Uterus (tissue), 4 donors: ENCODE data around the gene VWA1. TPM values are rescaled to one million over a fixed set of nuclear protein-coding genes. Genes with fewer than 3 reads are reported as not detected.
"Not testable (repeated sequence)": the region's sequence is repeated elsewhere in the genome, so short reads cannot be mapped to it uniquely, and the experiment has no call there.

Source experiments
- DNase-seq, 2 donors: peaks; one replicate each; pipeline ENCODE4 v3.0.0-alpha.2; 2019 to 2020
- H3K27ac ChIP-seq, 2 donors: fragments of 200-600 bp; sonication (generic); 1 replicate in 1 of 2; 2 replicates in 1 of 2; pipeline ENCODE4 v1.5.1; 2016 to 2018
- H3K27me3 ChIP-seq, 2 donors: fragments of 200-600 bp; sonication (generic); one replicate each; pipeline ENCODE4 v1.5.1; 2018 to 2019; ENCODE audit warnings: control low read depth in 1 of 2
- H3K36me3 ChIP-seq, 2 donors: fragments of 200-600 bp; sonication (generic); one replicate each; pipeline ENCODE4 v1.5.1; 2019; ENCODE audit warnings: control low read depth in 1 of 2
- H3K4me1 ChIP-seq, 2 donors: fragments of 200-600 bp; sonication (generic); one replicate each; pipeline ENCODE4 v1.5.1; 2018 to 2019; ENCODE audit warnings: control low read depth in 1 of 2
- H3K4me3 ChIP-seq, 2 donors: fragments of 200-600 bp; sonication (generic); 1 replicate in 1 of 2; 2 replicates in 1 of 2; pipeline ENCODE4 v1.5.1; 2018 to 2019; ENCODE audit warnings: mild to moderate bottlenecking in 1 of 2
- H3K9me3 ChIP-seq, 2 donors: fragments of 200-600 bp; sonication (generic); one replicate each; pipeline ENCODE4 v1.5.1; 2019; ENCODE audit warnings: control low read depth in 1 of 2
- CTCF ChIP-seq, 4 experiments: fragments of 200-600 bp in 2 of 4; fragments of 450-650 bp in 2 of 4; sonication (generic) in 2 of 4; IDR thresholded peaks; one replicate each; pipeline ENCODE4 v1.5.1; 2016 to 2019; ENCODE audit warnings: antibody characterized with exemption in 4 of 4, mild to moderate bottlenecking in 2 of 4, moderate library complexity in 1 of 4
- POLR2A ChIP-seq, 2 donors: fragments of 450-650 bp; IDR thresholded peaks; one replicate each; pipeline ENCODE4 v1.6.1; 2016; ENCODE audit warnings: antibody characterized with exemption in 2 of 2, mild to moderate bottlenecking in 1 of 2, moderate library complexity in 1 of 2
- intact Hi-C: fragments of 100-400 bp; cut with DNase I; formaldehyde crosslinking; loops from one replicate; pipeline ENCODE4 v1.15.1; 2023; ENCODE audit warnings: low total_unique reads
- total RNA-seq, 4 donors: library from RNA; depleted of rRNA in 3 of 4; stranded (reverse); fragments of >200 nt in 3 of 4; gene quantifications; one replicate each; pipeline versions ENCODE4 v1.1.0 to v1.2.4, GENCODE V29; 2014 to 2023
- donor health status: DM: yes; HTN: yes; CAD: no.

VWA1 gene
- total RNA-seq, 4 donors from 2014 or later: 15.6 to 67.1 (median 47.1) TPM

- no peak overlapping the region for H3K27ac ChIP-seq
Observed at GRCh38 chr1:1460540-1461130, 25.1 kb downstream of the VWA1 start.

DNA sequence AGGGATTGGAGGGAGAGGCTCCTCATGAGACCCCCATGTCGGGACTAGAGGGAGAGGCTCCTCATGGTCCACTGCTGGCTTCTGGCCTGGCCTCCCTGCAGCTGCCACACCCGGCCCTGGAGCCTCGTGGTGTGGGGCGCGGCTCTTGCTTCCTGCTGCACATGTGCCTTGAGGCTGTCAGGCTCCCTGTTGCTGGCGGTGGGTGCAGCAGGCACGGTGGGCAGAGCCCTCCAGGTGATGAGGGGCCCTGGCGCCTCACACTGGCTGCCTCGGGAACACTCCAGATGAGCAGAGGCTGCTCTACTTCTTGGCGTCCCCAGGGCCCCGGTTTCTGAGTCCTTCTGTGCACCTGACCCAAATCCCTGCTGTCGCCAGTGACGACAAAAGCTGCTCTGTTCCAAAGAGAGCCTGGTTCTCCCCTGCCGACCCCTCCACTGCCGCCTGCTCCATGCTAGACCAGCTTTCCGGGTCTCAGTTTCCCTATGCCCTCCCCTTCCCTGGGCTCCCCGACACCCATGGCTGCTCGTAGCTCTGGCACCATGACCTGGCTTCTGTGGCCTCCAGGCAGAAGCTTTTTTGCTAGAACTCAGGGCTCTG lies 26.3 kb downstream of the VWA1 start:
- Histone ChIP-seq H3K9me3 (no peaks in the 10 kb centered on the region), H3K36me3 (no peaks in the 10 kb centered on the region), H3K4me3 (no peak overlapping the region), H3K4me1 (no peaks in the 10 kb centered on the region), H3K27me3 (no peaks in the 10 kb centered on the region), H3K27ac (no peak overlapping the region)
- DNase-seq: no peak
- intact Hi-C loops: no loop called here
- TF ChIP-seq POLR2A (IDR thresholded peaks at IDR 0.05) (no peak), CTCF (IDR thresholded peaks at IDR 0.05) (no peak)

More at GRCh38 chr1:1460540-1461130, 25.1 kb downstream of the VWA1 start:
- Histone ChIP-seq H3K36me3 (no peaks in the 10 kb centered on the region), H3K4me1 (no peaks in the 10 kb centered on the region), H3K4me3 (no peak overlapping the region), H3K9me3 (no peaks in the 10 kb centered on the region), H3K27me3 (no peaks in the 10 kb centered on the region)
- DNase-seq: no peak
- TF ChIP-seq POLR2A (IDR thresholded peaks at IDR 0.05) (no peak), CTCF (IDR thresholded peaks at IDR 0.05) (no peak)
- intact Hi-C loops: no loop called here

DNA sequence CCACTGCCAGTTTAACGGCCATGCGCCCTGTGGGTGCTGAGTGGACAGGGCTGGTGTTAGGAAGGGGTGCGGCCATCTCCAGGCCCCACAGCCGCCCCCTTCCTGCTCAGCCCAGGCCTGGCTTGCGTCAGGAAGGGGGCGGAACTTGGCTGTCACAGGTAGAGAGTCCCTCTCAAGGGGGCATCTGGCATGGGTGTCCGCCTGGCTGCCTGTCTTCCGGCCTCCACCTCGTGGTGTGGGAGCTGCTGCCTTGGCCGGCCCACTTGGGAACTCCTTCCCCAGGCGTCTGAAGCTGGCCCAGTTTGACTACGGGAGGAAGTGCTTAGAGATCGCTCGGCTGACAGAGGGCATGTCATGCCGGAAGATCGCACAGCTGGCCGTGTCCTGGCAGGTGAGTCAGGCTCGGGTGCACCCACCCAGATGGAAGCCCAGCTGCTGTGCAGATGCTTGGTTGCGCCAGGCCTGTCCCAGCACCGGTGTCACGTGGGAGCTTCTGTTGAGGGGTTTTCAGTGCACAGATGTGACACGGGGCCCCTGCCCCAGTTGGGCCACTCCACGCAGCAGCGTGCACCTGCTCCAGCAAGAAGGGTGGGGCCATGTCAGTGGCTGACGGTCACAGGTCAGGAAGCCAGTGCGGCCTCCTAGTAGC lies 27.0 kb downstream of the VWA1 start:
- intact Hi-C loops: no loop called here
- no peak overlapping the region for H3K27ac ChIP-seq
- no peaks in the 10 kb centered on the region for H3K36me3 ChIP-seq
- H3K27me3 ChIP-seq: no peaks in the 10 kb centered on the region
- TF ChIP-seq CTCF (IDR thresholded peaks at IDR 0.05): no peak
- no peak for TF ChIP-seq POLR2A (IDR thresholded peaks at IDR 0.05)
- no peaks in the 10 kb centered on the region for H3K9me3 ChIP-seq
- DNase-seq: no peak
- H3K4me3 ChIP-seq: peak overlapping the region in 1 of 2 donors; percentile 6
- no peaks in the 10 kb centered on the region for H3K4me1 ChIP-seq

- H3K27me3 ChIP-seq: no peaks in the 10 kb centered on the region
- no peak overlapping the region for H3K4me3 ChIP-seq
- intact Hi-C loops: no loop called here
- no peaks in the 10 kb centered on the region for H3K36me3 ChIP-seq
- no peaks in the 10 kb centered on the region for H3K9me3 ChIP-seq
- no peaks in the 10 kb centered on the region for H3K4me1 ChIP-seq
- no peak for DNase-seq
- no peak for TF ChIP-seq POLR2A (IDR thresholded peaks at IDR 0.05)
- no peak for TF ChIP-seq CTCF (IDR thresholded peaks at IDR 0.05)
- no peak overlapping the region for H3K27ac ChIP-seq
Observed at GRCh38 chr1:1463312-1463711, 27.8 kb downstream of the VWA1 start.

DNA sequence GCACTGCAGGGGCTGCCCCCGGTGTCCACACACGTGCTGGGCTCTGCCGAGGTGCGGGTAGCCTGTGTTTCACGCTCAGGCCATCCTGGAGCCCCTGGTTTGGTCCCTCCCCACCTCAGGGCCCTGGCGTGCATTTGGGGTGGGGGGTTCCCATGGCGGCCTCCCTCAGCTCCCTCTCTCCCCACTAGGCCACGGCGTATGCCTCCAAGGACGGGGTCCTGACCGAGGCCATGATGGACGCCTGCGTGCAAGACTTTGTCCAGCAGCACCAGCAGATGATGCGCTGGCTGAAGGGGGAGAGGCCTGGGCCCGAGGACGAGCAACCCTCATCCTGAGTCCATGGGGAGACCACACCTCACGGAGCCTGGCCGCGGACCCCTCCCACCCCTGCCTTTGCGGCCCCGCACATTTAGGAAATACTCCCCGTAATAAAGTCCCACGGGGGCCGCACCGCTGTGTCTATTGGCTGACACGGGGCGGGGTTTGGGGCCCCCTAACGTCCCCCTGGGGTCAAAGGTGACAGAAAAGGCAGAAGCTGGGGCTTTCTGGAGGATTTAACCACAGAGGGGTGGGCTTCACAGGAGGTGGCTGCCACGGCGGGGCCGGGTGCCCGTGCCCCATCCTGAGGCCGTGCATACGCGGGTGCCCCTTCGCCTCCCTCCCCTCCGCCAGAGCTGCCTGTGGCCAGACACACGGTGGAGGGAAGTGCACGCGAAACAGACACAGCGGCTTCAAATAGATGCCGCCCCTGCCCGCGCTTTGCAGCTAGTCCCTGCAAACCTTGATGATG lies 32.9 kb downstream of the VWA1 start:
- DNase-seq, H3K36me3 ChIP-seq: not testable (repeated sequence)

More for the DNA sequence above, 32.9 kb downstream of the VWA1 start:
- intact Hi-C loops, H3K4me3 ChIP-seq, H3K9me3 ChIP-seq, H3K27me3 ChIP-seq, H3K4me1 ChIP-seq, H3K27ac ChIP-seq: not testable (repeated sequence)
